Loucy (cell line): ENCODE data around the gene RELCH.

Experiments used
- CTCF ChIP-seq: fragments of 200-600 bp; sonication (generic); conservative IDR thresholded peaks from 2 replicates; pipeline ENCODE4 v1.5.1; 2014; ENCODE audit warnings: mild to moderate bottlenecking, antibody characterized with exemption, low read length
- EZH2phosphoT487 ChIP-seq: fragments of 200-600 bp; IDR thresholded peaks from 2 replicates; pipeline ENCODE4 v1.6.1; 2018; ENCODE audit warnings: antibody characterized with exemption, mild to moderate bottlenecking, moderate library complexity, borderline replicate concordance

GRCh38 chr18:62324917-62325805, 138.1 kb downstream of the RELCH start, which contains the start of gene TNFRSF11A:
- TF ChIP-seq CTCF (no peak), EZH2phosphoT487 (no peak)
